GM12892 (cell line): ENCODE results near the gene ARMC8.

Source experiments
- DNase-seq: peaks from one replicate; pipeline ENCODE4 v3.0.0; 2011; ENCODE audit not compliant: insufficient read length
- FAIRE-seq: peaks from 2 replicates; lab custom pipeline; 2011; peaks lifted over from hg19 to GRCh38; lab: Jason Lieb, UNC
- POLR2A ChIP-seq: IDR thresholded peaks from 2 replicates; pipeline ENCODE4 v1.6.1; 2011; ENCODE audit warnings: low read depth, low read length, control low read depth
- POLR2AphosphoS5 ChIP-seq: IDR thresholded peaks from 2 replicates; pipeline ENCODE4 v1.6.1; 2011; ENCODE audit warnings: low read depth, low read length, control low read depth
- TAF1 ChIP-seq: IDR thresholded peaks from 2 replicates; pipeline ENCODE4 v1.6.1; 2011; ENCODE audit warnings: low read depth, mild to moderate bottlenecking, control low read depth, low read length, borderline replicate concordance

Gene ARMC8

GRCh38 chr3:138232705-138233364 lies 45.7 kb downstream of the ARMC8 start:
- TF ChIP-seq POLR2AphosphoS5 (no peak), POLR2A (no peak), TAF1 (no peak)
- FAIRE-seq (no peak), DNase-seq (no peak)

GRCh38 chr3:138234401-138235179 lies 47.5 kb downstream of the ARMC8 start:
- no peak for TF ChIP-seq POLR2AphosphoS5
- TF ChIP-seq TAF1 = no peak
- TF ChIP-seq POLR2A = no peak
- DNase-seq (no peak), FAIRE-seq (no peak)

GRCh38 chr3:138238711-138239110 lies 51.6 kb downstream of the ARMC8 start:
- DNase-seq = no peak
- TF ChIP-seq TAF1 (no peak), POLR2A (no peak), POLR2AphosphoS5 (no peak)
- FAIRE-seq = no peak

GRCh38 chr3:138241061-138241460 lies 54.0 kb downstream of the ARMC8 start:
- TF ChIP-seq POLR2AphosphoS5 (no peak), TAF1 (no peak), POLR2A (no peak)
- FAIRE-seq (no peak), DNase-seq (no peak)

GRCh38 chr3:138241676-138242075 lies 54.6 kb downstream of the ARMC8 start:
- no peak for FAIRE-seq
- no peak for TF ChIP-seq POLR2AphosphoS5
- no peak for TF ChIP-seq POLR2A
- no peak for TF ChIP-seq TAF1
- DNase-seq = no peak

GRCh38 chr3:138242466-138242865 lies 55.4 kb downstream of the ARMC8 start:
- TF ChIP-seq TAF1 = no peak
- no peak for TF ChIP-seq POLR2AphosphoS5
- TF ChIP-seq POLR2A = no peak
- no peak for FAIRE-seq

GRCh38 chr3:138245026-138245425 lies 57.9 kb downstream of the ARMC8 start:
- no peak for TF ChIP-seq TAF1
- no peak for TF ChIP-seq POLR2A
- no peak for TF ChIP-seq POLR2AphosphoS5
- no peak for FAIRE-seq

More at GRCh38 chr3:138242466-138242865, 55.4 kb downstream of the ARMC8 start:
- no peak for DNase-seq

GRCh38 chr3:138249636-138250035 lies 62.5 kb downstream of the ARMC8 start:
- DNase-seq (no peak), FAIRE-seq (no peak)
- TF ChIP-seq POLR2A (no peak), POLR2AphosphoS5 (no peak), TAF1 (no peak)

More at GRCh38 chr3:138245026-138245425, 57.9 kb downstream of the ARMC8 start:
- no peak for DNase-seq

GRCh38 chr3:138253609-138254008 lies 66.5 kb downstream of the ARMC8 start:
- TF ChIP-seq POLR2AphosphoS5 (no peak), TAF1 (no peak), POLR2A (no peak)
- no peak for DNase-seq
- no peak for FAIRE-seq

- no peak for TF ChIP-seq POLR2AphosphoS5
- TF ChIP-seq POLR2A = no peak
- no peak for TF ChIP-seq TAF1
- no peak for DNase-seq
- FAIRE-seq = no peak
Observed at GRCh38 chr3:138254216-138254615, 67.1 kb downstream of the ARMC8 start.

- TF ChIP-seq POLR2AphosphoS5 (no peak), TAF1 (no peak), POLR2A (no peak)
- no peak for FAIRE-seq
- no peak for DNase-seq
Observed at GRCh38 chr3:138256022-138256421, 68.9 kb downstream of the ARMC8 start.

- no peak for TF ChIP-seq POLR2A
- TF ChIP-seq TAF1 = no peak
- TF ChIP-seq POLR2AphosphoS5 = no peak
- FAIRE-seq = no peak
Observed at GRCh38 chr3:138257986-138258385, 70.9 kb downstream of the ARMC8 start.

More at GRCh38 chr3:138257986-138258385, 70.9 kb downstream of the ARMC8 start:
- no peak for DNase-seq
